ENCODE results near the gene NUDT3.
A peak's percentile ranks its signal among the peaks of the same experiment; 100 is the strongest.

The NUDT3 gene

DNA sequence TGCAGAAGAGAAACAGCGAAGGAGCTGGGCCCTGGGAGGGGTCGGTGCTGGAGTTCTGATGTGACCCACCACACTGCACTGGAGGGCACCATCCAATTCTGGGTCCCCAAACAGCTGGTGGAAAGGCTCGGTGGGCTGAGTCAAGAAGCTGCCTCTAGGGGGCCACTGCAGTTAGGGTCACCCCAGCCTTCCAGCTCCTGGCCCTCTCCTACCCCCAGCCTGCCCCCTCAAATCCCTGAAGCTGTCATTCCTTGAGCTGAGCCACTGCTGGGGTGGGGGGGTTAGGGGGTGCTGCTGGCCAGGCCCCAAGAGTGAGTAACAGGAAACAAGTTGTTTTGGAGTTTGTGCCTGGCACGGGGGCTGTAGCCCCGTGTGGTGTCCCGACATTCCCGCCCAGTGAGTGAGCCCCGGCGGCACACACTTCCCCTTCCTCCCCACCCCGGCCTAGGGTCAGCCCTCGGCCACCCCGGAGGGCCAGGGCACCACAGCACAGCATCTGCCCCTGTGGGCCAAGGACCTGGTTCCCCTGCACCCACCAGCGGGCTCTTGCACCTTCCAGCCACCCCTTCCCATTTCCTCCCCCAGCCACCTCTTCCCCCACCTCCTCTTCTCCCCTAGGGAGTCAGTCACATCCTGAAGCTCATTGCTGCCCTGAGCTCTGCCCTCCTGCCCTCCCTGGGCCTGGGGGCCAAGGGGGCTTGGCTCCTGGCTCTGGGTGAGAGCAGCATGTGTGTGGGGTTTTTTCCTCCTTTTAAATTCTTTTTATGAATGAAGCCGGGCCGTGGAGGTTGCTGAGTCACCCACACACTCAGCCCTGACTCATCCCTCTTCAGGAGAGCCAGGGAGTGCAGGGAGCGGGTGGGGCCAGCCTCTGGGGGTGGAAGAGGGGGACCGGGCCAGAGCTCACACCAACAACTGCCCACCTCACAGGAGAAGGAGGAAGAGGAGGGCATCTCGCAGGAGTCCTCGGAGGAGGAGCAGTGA is 148.3 kb downstream of the NUDT3 start:
- H3K9me3 ChIP-seq = no peaks in the 10 kb centered on the region
- peak overlapping the region; percentile 96 for H3K4me2 ChIP-seq
- H3K27me3 ChIP-seq = no peaks in the 10 kb centered on the region
- no peak for TF ChIP-seq Cebpa-rat (IDR thresholded peaks at IDR 0.05)
- H3K4me3 ChIP-seq = no peak overlapping the region
- H3K27ac ChIP-seq = peak overlapping the region; percentile 44; the same call in 1 of the 2 replicates
- peak overlapping the region; percentile 45; the same call in 1 of the 2 replicates for H3K9ac ChIP-seq
- H4K20me1 ChIP-seq = peaks cover 92% of the 10 kb centered on the region
- H3K36me3 ChIP-seq = peaks cover 72% of the 10 kb centered on the region
- peaks cover 79% of the 10 kb centered on the region for H3K4me1 ChIP-seq

DNA sequence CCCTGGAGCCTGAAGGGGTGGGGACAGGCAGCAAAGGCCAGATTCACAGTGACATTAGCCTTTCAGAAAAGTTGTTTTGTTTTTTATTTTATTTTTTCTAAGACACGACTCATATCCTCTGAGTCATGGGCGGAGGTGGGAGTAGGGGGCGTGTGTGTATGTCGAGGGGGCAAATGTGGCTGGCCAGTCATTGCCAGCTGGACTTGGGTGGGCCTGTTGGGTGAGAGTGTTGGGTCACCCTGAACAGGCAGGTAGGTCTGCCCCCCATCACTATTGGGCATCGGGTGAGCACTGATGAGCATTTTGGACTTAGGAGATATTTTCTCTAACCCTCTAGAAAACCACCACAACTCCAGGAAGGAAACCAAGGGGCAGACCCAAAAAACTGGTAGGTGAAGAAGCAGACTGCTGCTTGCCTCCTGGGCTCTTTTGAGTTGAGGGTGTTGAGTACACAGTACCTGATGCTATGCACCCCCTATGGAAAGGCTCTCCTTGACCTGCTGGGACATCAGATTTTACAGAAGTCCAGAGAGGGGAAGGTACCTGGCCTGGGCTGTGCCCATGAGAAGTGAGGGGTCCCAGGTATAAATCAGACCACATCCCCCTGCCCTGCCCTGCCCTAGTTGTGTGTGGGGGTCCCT is 149.2 kb downstream of the NUDT3 start:
- H3K9ac ChIP-seq = peak overlapping the region; percentile 99

DNA sequence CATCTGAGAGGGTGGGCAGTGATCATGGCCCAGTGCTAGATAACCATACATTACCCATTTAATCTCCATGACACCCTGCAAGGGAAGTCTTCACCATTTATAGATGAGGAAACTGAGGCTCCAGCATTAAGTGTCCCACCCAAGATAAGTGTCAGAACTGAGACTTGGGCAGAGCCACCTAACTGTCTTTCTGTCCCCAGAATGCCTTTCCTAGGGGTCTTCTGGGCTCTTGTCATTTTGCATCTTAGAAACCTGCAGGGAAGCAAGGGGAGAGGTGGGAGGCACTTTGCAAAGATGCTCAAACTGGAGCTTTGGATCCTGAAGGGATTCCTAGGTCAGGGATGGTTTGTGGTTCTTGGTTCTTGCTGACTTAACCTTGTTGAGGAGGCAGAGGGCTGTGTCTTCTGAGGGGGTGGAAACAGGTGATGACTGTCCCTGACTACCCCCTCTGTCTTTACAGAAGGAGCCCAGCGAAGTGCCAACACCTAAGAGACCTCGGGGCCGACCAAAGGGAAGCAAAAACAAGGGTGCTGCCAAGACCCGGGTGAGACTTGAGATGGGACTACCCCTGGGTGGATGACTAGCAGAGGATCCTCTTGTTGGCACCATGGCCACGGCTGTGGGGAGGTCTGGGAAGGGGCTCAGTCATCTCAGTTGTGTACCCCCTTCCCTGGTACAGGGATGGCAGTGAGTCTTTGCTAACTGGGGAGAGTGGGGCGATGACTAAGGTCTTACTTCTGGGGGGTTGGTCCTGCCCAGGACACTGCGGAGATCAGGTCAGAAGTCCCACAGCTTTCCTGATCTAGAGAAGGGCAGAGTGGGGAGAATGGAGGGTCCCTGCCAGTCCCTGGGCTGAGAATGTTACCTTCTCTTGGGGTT is 150.0 kb downstream of the NUDT3 start:
- H4K20me1 ChIP-seq = peaks cover 98% of the 10 kb centered on the region
- peak overlapping the region; percentile 96 for H3K4me2 ChIP-seq
- peak overlapping the region; percentile 99 for H3K9ac ChIP-seq
- H3K27me3 ChIP-seq = no peaks in the 10 kb centered on the region
- no peaks in the 10 kb centered on the region for H3K9me3 ChIP-seq
- peaks cover 74% of the 10 kb centered on the region for H3K4me1 ChIP-seq
- TF ChIP-seq Cebpa-rat (IDR thresholded peaks at IDR 0.05) = no peak
- H3K36me3 ChIP-seq = peaks cover 75% of the 10 kb centered on the region
- no peak overlapping the region for H3K27ac ChIP-seq
- no peak overlapping the region for H3K4me3 ChIP-seq

More for the DNA sequence above, 149.2 kb downstream of the NUDT3 start:
- H3K36me3 ChIP-seq = peaks cover 75% of the 10 kb centered on the region
- no peak for TF ChIP-seq Cebpa-rat (IDR thresholded peaks at IDR 0.05)
- H3K27ac ChIP-seq = no peak overlapping the region
- peaks cover 82% of the 10 kb centered on the region for H3K4me1 ChIP-seq
- peaks cover 99% of the 10 kb centered on the region for H4K20me1 ChIP-seq
- H3K4me2 ChIP-seq = peak overlapping the region; percentile 96
- no peak overlapping the region for H3K4me3 ChIP-seq
- no peaks in the 10 kb centered on the region for H3K9me3 ChIP-seq
- no peaks in the 10 kb centered on the region for H3K27me3 ChIP-seq

DNA sequence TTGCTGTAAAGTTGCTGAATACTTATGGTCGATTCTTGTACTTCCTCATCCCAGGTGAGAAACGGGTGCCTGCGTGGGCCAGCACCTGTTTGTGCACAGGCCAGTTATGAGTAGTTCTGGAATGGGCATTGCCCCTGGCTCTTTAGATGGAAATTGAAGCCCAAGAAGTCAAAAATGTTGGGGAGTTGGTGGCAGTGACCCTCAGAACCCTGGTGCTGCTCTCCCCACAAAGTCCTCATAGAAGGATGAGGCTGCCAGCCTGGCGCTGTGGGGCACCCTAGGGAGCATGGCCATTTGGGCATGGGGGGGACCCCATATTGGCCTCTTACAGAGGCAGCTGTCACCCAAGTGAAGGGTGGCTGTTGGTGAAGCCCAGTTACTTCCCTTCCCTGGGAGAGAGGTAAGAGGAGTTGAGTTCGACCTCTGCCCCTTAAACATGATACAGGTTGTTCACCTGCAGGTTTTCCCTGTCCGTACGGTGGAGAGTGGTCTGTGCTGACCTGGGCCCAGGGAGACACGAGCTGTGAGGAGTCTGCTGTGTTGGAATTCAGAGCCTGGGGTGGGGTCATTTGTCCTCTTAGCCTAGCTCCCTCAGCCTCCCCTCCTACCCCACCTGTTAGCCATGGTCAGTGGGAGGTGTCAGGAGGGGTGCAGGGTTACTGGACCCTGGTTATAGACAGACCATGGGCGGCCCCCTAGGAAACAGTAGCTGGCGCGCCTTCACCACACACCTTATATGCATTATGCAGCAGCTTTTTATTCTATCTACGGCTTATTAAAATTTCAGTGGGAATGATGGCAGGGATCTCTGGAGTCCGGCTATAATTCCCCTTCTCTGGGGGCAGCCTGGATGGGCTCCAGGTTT is 150.9 kb downstream of the NUDT3 start:
- peaks cover 69% of the 10 kb centered on the region for H3K4me1 ChIP-seq
- no peak for TF ChIP-seq Cebpa-rat (IDR thresholded peaks at IDR 0.05)
- H4K20me1 ChIP-seq = peaks cover 90% of the 10 kb centered on the region
- H3K4me2 ChIP-seq = peak overlapping the region; percentile 96
- H3K9ac ChIP-seq = peak overlapping the region; percentile 99; the same call in 1 of the 2 replicates
- H3K4me3 ChIP-seq = no peak overlapping the region
- peaks cover 75% of the 10 kb centered on the region for H3K36me3 ChIP-seq
- H3K9me3 ChIP-seq = no peaks in the 10 kb centered on the region
- no peak overlapping the region; the same call in 1 of the 2 replicates for H3K27ac ChIP-seq
- no peaks in the 10 kb centered on the region for H3K27me3 ChIP-seq

DNA sequence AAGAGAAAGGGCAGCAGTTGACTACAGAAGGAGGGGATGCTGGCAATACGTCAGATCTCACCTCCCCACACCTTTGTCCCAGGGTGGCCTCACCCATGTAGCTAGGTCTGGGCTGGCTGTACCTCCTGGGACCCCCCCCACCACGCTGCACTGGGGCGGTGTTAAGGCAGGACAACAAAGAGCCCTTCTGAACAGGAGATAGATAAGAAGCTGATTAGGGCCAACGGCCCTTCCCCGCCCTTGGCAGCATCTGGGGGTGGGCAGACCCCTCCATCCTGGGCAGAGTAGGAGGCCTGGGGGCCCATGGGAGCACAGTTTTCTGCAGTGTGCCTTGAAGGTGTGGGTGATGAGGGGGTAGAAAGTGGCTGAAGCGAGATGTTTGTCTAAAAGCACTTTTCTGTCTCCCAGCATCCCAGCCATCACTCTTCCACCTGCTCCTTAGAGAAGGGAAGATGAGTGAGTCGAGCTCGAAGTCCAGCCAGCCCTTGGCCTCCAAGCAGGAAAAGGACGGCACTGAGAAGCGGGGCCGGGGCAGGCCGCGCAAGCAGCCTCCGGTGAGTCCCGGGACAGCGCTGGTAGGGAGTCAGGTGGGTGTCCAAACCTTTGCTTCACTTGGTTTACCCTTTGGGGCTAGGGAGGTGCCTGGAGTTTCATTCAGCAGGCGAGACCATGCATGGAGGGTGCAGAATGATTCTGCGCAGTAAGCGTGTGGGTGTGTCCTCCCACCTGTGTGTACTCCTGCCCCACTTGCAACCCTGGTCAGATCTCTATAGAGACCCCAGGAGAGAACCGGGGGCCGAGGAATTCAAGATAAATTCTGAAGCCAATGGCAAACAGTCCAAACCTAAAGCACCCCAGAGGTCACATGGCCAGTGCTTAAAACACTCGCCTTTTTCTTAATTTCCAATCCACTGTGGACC is 151.9 kb downstream of the NUDT3 start:
- Histone ChIP-seq H3K4me2 (peak overlapping the region; percentile 96), H3K9me3 (no peaks in the 10 kb centered on the region), H4K20me1 (peaks cover 80% of the 10 kb centered on the region), H3K27ac (peak overlapping the region; percentile 100; the same call in 1 of the 2 replicates), H3K27me3 (no peaks in the 10 kb centered on the region), H3K4me3 (no peak overlapping the region), H3K4me1 (peaks cover 68% of the 10 kb centered on the region), H3K36me3 (peaks cover 65% of the 10 kb centered on the region), H3K9ac (peak overlapping the region; percentile 99; the same call in 1 of the 2 replicates)
- TF ChIP-seq Cebpa-rat (IDR thresholded peaks at IDR 0.05) = no peak

DNA sequence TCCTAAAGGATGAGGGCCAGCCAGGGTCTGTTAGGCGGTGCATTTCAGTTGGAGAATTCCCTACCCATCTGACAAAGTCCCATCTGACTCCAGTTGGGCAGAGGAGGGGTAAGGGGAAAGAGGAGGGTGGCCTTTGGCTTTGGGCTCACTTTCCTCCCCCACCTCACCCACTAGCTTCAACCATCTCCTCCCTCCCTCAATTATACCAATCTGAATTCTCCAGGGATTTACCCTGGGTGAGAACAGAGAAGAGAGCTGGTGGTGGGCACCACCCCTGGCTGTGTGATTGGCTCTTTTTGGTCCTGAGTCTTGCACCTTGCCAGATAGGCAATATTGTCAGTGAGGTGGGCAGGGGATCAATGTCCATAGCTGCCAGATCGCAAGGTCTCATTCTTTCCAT is 152.6 kb downstream of the NUDT3 start:
- Histone ChIP-seq H3K4me2 (peak overlapping the region; percentile 96), H3K9me3 (no peaks in the 10 kb centered on the region), H3K27ac (peak overlapping the region; percentile 100), H3K9ac (peak overlapping the region; percentile 99), H4K20me1 (peaks cover 73% of the 10 kb centered on the region), H3K4me1 (peaks cover 69% of the 10 kb centered on the region), H3K27me3 (no peaks in the 10 kb centered on the region), H3K4me3 (peak overlapping the region; percentile 99; the same call in 1 of the 2 replicates), H3K36me3 (peaks cover 59% of the 10 kb centered on the region)
- TF ChIP-seq Cebpa-rat (IDR thresholded peaks at IDR 0.05) = no peak

DNA sequence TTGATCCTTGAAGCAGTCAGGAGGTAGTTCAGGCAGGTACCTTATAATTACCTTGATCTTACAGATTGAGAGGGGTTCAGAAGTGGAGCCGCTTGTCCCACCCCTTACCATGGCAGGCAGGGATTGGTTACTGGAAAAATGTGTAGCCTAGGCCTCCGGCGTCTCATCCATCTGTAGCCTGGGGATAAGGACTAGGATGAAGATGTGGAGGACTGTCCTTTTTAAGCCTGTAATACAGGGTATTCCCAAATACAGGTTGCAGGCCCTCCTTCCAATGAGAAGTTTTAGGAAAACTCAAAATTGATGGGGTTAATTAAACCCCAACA is 153.0 kb downstream of the NUDT3 start:
- peak overlapping the region; percentile 99 for H3K9ac ChIP-seq
- peak overlapping the region; percentile 99 for H3K4me3 ChIP-seq
- peaks cover 72% of the 10 kb centered on the region for H3K4me1 ChIP-seq
- TF ChIP-seq Cebpa-rat (IDR thresholded peaks at IDR 0.05) = no peak
- peak overlapping the region; percentile 96 for H3K4me2 ChIP-seq
- H3K27ac ChIP-seq = peak overlapping the region; percentile 100
- no peaks in the 10 kb centered on the region for H3K27me3 ChIP-seq
- no peaks in the 10 kb centered on the region for H3K9me3 ChIP-seq
- peaks cover 55% of the 10 kb centered on the region for H3K36me3 ChIP-seq
- peaks cover 69% of the 10 kb centered on the region for H4K20me1 ChIP-seq

All from BLaER1 (cell line).